Activated CD4-positive, alpha-beta T cell treated with anti-CD3 and anti-CD28 coated beads, Interleukin-2, Interleukin-6, amounts not matched to agents 100 ng/mL and 50 ng/mL, durations not matched to agents 16 hours and 8 hours (primary cell): ENCODE measurements around the gene ESR1.
"Not testable (repeated sequence)": the region's sequence is repeated elsewhere in the genome, so short reads cannot be mapped to it uniquely, and the experiment has no call there.

Source experiments
- DNase-seq: peaks from one replicate; pipeline ENCODE4 v3.0.0-alpha.2; 2020

ESR1 gene

GRCh38 chr6:151899796-151900195 is 92.3 kb downstream of the ESR1 start:
- not testable (repeated sequence) for DNase-seq

GRCh38 chr6:151900256-151900655 is 92.8 kb downstream of the ESR1 start:
- no peak for DNase-seq

GRCh38 chr6:151901009-151901411 is 93.5 kb downstream of the ESR1 start:
- DNase-seq, result no peak

GRCh38 chr6:151904631-151905030 is 97.1 kb downstream of the ESR1 start:
- no peak for DNase-seq

GRCh38 chr6:151905072-151905471 is 97.6 kb downstream of the ESR1 start:
- no peak for DNase-seq

GRCh38 chr6:151905854-151906253 is 98.4 kb downstream of the ESR1 start:
- no peak for DNase-seq

GRCh38 chr6:151911401-151911800 is 103.9 kb downstream of the ESR1 start:
- no peak for DNase-seq

GRCh38 chr6:151914484-151914883 is 107.0 kb downstream of the ESR1 start:
- no peak for DNase-seq

GRCh38 chr6:151916075-151916474 is 108.6 kb downstream of the ESR1 start:
- no peak for DNase-seq

- no peak for DNase-seq
Measured at GRCh38 chr6:151916680-151917164, 109.2 kb downstream of the ESR1 start.

- DNase-seq, result no peak
Measured at GRCh38 chr6:151917531-151918329, 110.2 kb downstream of the ESR1 start.

- DNase-seq, result no peak
Measured at GRCh38 chr6:151940307-151940706, 132.8 kb downstream of the ESR1 start.

GRCh38 chr6:151948002-151948743 is 140.7 kb downstream of the ESR1 start:
- peak; percentile 19 for DNase-seq

- no peak for DNase-seq
Measured at GRCh38 chr6:151958332-151958731, 150.8 kb downstream of the ESR1 start.

- no peak for DNase-seq
Measured at GRCh38 chr6:151959086-151959485, 151.6 kb downstream of the ESR1 start.

GRCh38 chr6:151961809-151962208 is 154.3 kb downstream of the ESR1 start:
- peak; percentile 2 for DNase-seq

- peak; percentile 68 for DNase-seq
Measured at GRCh38 chr6:151962246-151962846, 154.9 kb downstream of the ESR1 start.

- DNase-seq, result no peak
Measured at GRCh38 chr6:151963001-151963400, 155.5 kb downstream of the ESR1 start.

- DNase-seq, result not testable (repeated sequence)
Measured at GRCh38 chr6:151964412-151964811, 156.9 kb downstream of the ESR1 start.

- no peak for DNase-seq
Measured at GRCh38 chr6:151974061-151974617, 166.7 kb downstream of the ESR1 start.

- DNase-seq, result no peak
Measured at GRCh38 chr6:151975795-151976194, 168.3 kb downstream of the ESR1 start.

GRCh38 chr6:151988199-151988598 is 180.7 kb downstream of the ESR1 start:
- DNase-seq, result not testable (repeated sequence)

- DNase-seq, result no peak
Measured at GRCh38 chr6:151992091-151992490, 184.6 kb downstream of the ESR1 start.
